Measurements from ENCODE around the gene FRMD1. TPM values are rescaled to one million over a fixed set of nuclear protein-coding genes. Genes with fewer than 3 reads are reported as not detected.

Gene FRMD1
- total RNA-seq, 1 donor from 2014 or later, result not detected

DNA sequence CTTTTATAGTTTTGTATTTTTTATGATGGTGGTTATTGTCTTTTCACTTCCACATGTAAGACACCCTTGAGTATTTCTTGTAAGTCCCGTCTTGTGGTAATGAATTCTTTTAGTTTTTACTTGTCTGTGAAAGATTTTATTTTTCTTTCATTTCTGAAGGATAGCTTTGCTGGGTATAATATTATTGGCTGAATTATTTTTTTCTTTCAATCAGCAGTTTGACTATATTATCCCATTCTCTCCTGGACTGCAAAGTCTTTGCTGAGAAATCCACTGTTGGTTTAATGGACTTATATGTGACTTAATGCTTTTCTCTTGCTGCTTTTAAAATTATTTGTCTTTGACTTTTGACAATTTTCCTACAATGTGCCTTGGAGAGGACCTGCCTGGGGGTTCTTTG lies 67.7 kb downstream of the FRMD1 start:
- intact Hi-C loops (cut with micrococcal nuclease), result no loop called here

DNA sequence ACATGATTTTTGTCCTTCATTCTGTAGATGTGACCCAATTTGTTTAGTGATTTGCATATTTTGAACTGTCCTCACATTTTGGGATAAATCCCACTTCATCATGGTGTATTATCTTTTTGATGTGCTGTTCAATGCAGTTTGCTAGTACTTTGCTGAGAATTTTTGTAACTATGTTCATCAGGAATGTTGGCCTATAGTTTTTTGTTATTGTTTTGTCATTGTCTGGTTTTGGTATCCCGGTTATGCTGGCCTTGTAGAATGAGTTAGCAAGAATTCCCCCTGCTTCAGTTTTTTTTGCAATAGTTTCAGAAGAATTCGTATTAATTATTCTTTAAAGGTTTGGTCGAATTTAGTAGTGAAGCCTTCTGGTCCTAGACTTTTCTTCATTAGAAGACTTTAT lies 69.7 kb downstream of the FRMD1 start:
- intact Hi-C loops (cut with micrococcal nuclease), result no loop called here

DNA sequence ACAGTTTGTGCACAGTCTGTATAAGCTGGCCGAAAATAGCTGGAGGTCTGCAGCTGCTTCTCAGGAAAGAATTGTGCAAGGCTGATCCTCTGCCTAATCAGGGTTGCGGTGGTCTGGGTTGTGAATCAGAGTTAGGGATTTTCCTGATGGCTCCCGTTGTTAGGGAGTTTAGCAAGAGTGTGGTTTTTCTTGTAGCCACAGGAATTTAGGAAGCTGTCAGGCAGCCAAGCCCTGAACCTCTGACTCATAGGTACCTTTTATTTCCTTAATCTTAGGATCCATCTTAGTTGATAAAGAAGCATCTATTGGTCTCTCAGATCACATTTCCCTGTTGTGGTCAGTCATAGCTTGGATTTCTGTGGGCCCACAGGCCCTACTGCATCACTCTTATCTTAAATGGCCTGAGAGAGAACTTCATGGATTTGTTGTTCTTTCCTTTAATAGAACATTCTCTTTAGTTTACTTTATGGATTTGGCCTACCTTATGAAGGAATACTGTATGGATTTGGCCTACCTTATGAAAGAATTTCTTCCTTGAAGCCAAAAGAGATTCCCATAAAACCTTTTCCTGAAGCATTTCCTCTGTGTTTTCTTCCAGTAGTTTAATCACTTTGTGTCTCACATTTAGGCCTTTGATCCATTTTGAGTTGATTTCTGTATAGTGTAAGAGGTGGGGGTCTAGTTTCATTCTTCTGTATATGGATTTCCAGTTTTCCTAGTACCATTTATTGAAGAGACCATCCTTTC lies 71.2 kb downstream of the FRMD1 start:
- intact Hi-C loops (cut with micrococcal nuclease), result no loop called here

DNA sequence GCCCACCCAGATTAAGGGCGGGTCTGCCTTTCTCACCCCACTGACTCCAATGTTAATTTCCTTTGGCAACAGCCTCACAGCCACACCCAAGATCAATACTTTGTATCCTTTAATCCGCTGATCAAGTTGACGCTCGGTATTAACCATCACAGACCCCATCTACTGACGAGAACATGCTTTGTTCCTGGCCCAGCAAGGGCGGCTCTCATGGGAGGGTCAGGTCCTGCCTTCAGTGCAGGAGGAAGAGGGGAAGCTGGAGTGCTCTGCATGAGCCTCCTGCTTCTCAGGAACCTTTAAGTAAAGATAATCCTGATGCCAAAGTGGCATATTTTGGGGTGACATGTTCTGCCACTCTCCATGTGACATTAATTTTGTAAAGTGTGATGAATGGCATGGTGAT lies 73.2 kb downstream of the FRMD1 start:
- intact Hi-C loops (cut with micrococcal nuclease), result no loop called here

DNA sequence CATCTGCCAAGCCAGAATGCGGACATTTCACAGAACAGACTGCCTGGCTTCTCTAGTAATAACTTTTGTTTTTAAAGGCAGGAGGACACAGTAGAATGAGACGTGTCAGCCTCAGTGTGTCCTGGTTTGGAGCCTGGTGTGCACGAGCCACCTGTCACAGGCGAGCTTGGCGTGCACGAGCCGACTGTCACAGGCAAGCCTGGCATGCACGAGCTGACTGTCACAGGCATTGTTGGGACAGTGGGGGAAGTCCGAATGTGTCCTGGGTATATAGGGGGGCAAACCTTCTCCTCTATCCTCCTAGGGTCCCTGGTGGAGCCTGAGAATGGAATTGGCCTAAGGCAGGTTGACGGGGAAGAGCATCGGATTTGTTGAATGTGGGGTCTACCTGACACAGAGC lies 74.1 kb downstream of the FRMD1 start:
- intact Hi-C loops (cut with micrococcal nuclease), result no loop called here

DNA sequence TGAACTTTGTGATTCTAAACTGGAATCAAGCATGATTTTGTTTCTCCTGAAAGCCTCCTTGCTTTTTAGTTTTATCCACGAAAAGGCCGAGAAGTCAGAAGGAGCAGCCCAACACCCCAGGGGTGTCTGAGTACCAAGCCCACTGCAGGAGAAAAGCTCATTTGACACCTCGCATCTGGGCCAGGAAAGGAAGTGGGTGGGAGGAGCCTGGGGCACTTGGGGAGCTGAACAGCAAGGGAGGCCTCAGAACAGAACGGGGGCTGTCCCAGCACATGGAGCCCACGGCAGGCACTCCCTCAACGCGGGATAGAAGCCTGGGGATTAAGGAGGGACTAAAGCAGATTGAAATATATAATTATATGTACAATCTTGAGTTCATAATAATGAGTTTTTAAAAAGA lies 75.0 kb downstream of the FRMD1 start:
- intact Hi-C loops (cut with micrococcal nuclease), result no loop called here

Other genes with a start within 250 kb of the FRMD1 start
- not detected in 2 replicates for gene KIF25, start 81.5 kb downstream of the FRMD1 start, total RNA-seq
- gene DACT2, start 240.6 kb upstream of the FRMD1 start, total RNA-seq, result 0.59 and 0.78 TPM in 2 replicates

Measured in T-helper 1 cell treated with Interleukin-12 subunit alpha and Interleukin-12 subunit beta and Interleukin-4 antibody, amounts not matched to agents 30 ng/mL and 1 ng/mL, for 36 hours (primary cell).